ENCODE measurements around the gene AMY2A.
"Not testable (repeated sequence)": the region's sequence is repeated elsewhere in the genome, so short reads cannot be mapped to it uniquely, and the experiment has no call there.

AMY2A gene

GRCh38 chr1:103616994-103617477 is at the start of gene AMY2A:
TSS of gene AMY2A (plus strand) at chr1:103617427. CDS start at chr1:103617441, 14 bp downstream.
- not testable (repeated sequence) for DNase-seq

- DNase-seq: no peak
These were observed 47.7 kb upstream of the AMY2A start for GRCh38 chr1:103569493-103569892.

GRCh38 chr1:103571289-103571688 is 45.9 kb upstream of the AMY2A start, which contains the start of gene AMY2B:
TSS of gene AMY2B (plus strand) at chr1:103571589. CDS start at chr1:103571603, 14 bp downstream.
- not testable (repeated sequence) for DNase-seq

- no peak for DNase-seq
These were observed 41.2 kb upstream of the AMY2A start for GRCh38 chr1:103576065-103576464.

- not testable (repeated sequence) for DNase-seq
These were observed 40.4 kb upstream of the AMY2A start for GRCh38 chr1:103576784-103577183.

GRCh38 chr1:103582464-103582863 is 34.8 kb upstream of the AMY2A start:
- DNase-seq: no peak

GRCh38 chr1:103583887-103584286 is 33.3 kb upstream of the AMY2A start:
- no peak for DNase-seq

- no peak for DNase-seq
These were observed 32.7 kb upstream of the AMY2A start for GRCh38 chr1:103584537-103584936.

- not testable (repeated sequence) for DNase-seq
These were observed 14.5 kb upstream of the AMY2A start for GRCh38 chr1:103602740-103603139.

GRCh38 chr1:103616362-103616761 is 865 bp upstream of the AMY2A start:
- DNase-seq: no peak

GRCh38 chr1:103627436-103627835 is 10.2 kb downstream of the AMY2A start:
- DNase-seq: not testable (repeated sequence)

- not testable (repeated sequence) for DNase-seq
These were observed 24.0 kb downstream of the AMY2A start for GRCh38 chr1:103641194-103641593.

- not testable (repeated sequence) for DNase-seq
These were observed 26.7 kb downstream of the AMY2A start for GRCh38 chr1:103643908-103644307.

GRCh38 chr1:103650305-103650704 is 33.1 kb downstream of the AMY2A start:
- DNase-seq: not testable (repeated sequence)

GRCh38 chr1:103650889-103651288 is 33.7 kb downstream of the AMY2A start:
- DNase-seq: not testable (repeated sequence)

GRCh38 chr1:103654133-103654532 is 36.9 kb downstream of the AMY2A start:
- DNase-seq: not testable (repeated sequence)

- not testable (repeated sequence) for DNase-seq
These were observed 38.2 kb downstream of the AMY2A start, which contains the start of gene AMY1A for GRCh38 chr1:103655460-103655859. TSS of gene AMY1A (plus strand) at chr1:103655760. CDS start at chr1:103656331, 571 bp downstream.

Measured in fibroblast of skin of right biceps (primary cell).